HG02885 (cell line): ENCODE results near the gene KIAA0753.

Experiments used
- ATAC-seq: cut with Tn5 transposase; IDR thresholded peaks from one replicate; pipeline ENCODE4 v1.9.1; 2021; ENCODE audit warnings: mild to moderate bottlenecking; ENCODE audit not compliant: unreplicated experiment, poor library complexity

The KIAA0753 gene

DNA sequence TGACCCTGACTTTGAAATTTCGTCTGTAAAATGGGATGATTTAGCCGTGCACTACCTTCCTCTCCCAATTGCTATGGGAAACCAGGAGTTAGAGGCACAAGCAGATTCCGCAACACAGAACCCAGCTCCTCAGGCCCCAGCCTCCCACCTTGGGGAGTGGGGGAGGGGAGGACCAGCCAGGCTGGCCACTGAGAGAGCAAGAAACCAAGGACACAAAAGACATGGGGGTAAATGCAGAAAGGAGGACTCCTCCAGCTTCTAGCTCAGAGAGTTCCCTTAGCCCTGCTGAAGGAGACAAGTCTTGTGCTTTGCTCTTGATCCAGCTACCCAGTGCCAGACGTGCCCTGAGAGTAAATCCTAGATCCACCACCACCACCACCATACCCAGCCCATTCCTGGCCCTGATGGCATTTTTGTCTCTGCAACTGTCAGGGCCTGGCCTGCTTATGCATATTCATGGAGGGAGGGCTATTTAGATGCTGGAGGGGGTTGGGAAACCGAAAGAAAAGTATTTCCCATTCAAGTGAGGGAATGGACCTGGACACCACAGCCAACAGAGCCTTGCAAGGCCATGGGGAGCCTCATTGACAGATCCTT is 110.1 kb downstream of the KIAA0753 start:
- no peak for ATAC-seq

DNA sequence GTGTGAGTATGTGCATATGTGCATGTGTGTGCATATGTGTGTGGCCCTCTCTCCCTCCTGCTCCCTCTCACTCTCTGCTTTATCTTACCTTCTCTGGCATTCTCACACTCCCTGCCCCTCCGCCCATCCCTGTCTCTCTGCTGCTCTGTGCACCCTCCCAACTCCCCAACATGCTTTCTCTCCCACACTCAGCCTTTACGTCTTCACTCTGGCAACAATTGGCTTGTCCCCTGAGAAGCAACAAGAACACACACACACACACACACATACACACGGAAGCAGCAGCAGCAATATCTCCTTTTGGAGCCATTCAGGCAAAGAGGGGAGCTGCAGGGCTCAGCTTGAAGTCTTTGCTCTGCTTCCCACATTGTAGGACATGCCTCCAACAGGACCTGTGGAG is 112.0 kb downstream of the KIAA0753 start:
- ATAC-seq, result no peak
